HepG2 (cell line): Measurements from ENCODE around the gene ZBTB44. TPM values are rescaled to one million over a fixed set of nuclear protein-coding genes. Genes with fewer than 3 reads are reported as not detected.

ENCODE experiments used
- ATAC-seq: fragments of 200-7000 bp; cut with Tn5 transposase; 3 replicates; pipeline ENCODE4 v1.9.1; 2020; ENCODE audit warnings: mild to moderate bottlenecking, moderate library complexity
- BruUV-seq: library from RNA; stranded (reverse); fragments of 400-500 nt; replicated peaks from 2 replicates; lab custom pipeline; 2021; lab: Mats Ljungman, UMichigan
- CTCF ChIA-PET: fragments of 300-600 bp; formaldehyde crosslinking; extraction: SDS; loops from one replicate; lab custom pipeline; 2021; ENCODE audit warnings: low total read pairs, inconsistent platforms, low intra/inter-chr PET ratio; lab: Yijun Ruan, JAX
- POLR2A ChIA-PET: fragments of 350-600 bp; sonication (Branson Sonifier 250); formaldehyde crosslinking; loops from one replicate; lab custom pipeline; 2020; ENCODE audit warnings: antibody characterized with exemption, inconsistent platforms; lab: Yijun Ruan, JAX
- DNase-seq: peaks from one replicate; pipeline ENCODE4 v3.0.0-alpha.2; 2015; ENCODE audit warnings: low spot score
- FAIRE-seq: peaks from 3 replicates; lab custom pipeline; 2011; peaks lifted over from hg19 to GRCh38; lab: Jason Lieb, UNC
- H2AFZ ChIP-seq: one replicate; pipeline ENCODE4 v1.6.1; 2011; ENCODE audit warnings: low read length, inconsistent platforms
- H3K27ac ChIP-seq: fragments of 300-600 bp; 3 replicates; pipeline ENCODE4 v1.8.0; 2011; ENCODE audit warnings: mixed run types, mild to moderate bottlenecking, mixed read lengths, low read length, inconsistent platforms; ENCODE audit not compliant: insufficient read depth; ENCODE audit errors: extremely low read length
- H3K27me3 ChIP-seq, 2 experiments: fragments of 200-600 bp in 1 of 2; 2 replicates in 1 of 2; 3 replicates in 1 of 2; pipeline versions ENCODE4 v1.6.0 to v1.8.0; 2011; ENCODE audit warnings: low read length in 2 of 2, mild to moderate bottlenecking in 2 of 2, moderate library complexity in 2 of 2, inconsistent platforms in 1 of 2; ENCODE audit not compliant: insufficient read depth in 2 of 2, control insufficient read depth in 1 of 2
- H3K36me3 ChIP-seq, 2 experiments: fragments of 200-600 bp in 1 of 2; replicated peaks in 1 of 2; 2 replicates in 1 of 2; 3 replicates in 1 of 2; pipeline versions ENCODE4 v1.5.1 to v1.8.0; 2011; ENCODE audit warnings: low read length in 2 of 2, inconsistent platforms in 1 of 2; ENCODE audit not compliant: insufficient read depth in 2 of 2, control insufficient read depth in 1 of 2
- H3K4me1 ChIP-seq: 2 replicates; pipeline ENCODE4 v1.5.1; 2012; ENCODE audit warnings: low read length, inconsistent platforms; ENCODE audit not compliant: insufficient read depth
- H3K4me2 ChIP-seq: 2 replicates; pipeline ENCODE4 v1.6.0; 2011; ENCODE audit warnings: low read depth, low read length, inconsistent platforms
- H3K4me3 ChIP-seq, 3 experiments: fragments of 200-600 bp in 1 of 3; sonication (generic), shearing (Covaris generic) in 1 of 3; replicated peaks in 1 of 3; 2 replicates each; pipeline ENCODE4 v1.5.1; 2011 to 2016; ENCODE audit warnings: low read length in 3 of 3, inconsistent platforms in 2 of 3, low read depth in 2 of 3, mild to moderate bottlenecking in 2 of 3, control low read depth in 1 of 3, mixed read lengths in 1 of 3; ENCODE audit not compliant: insufficient read depth in 1 of 3
- H3K79me2 ChIP-seq: one replicate; pipeline ENCODE4 v1.6.1; 2011; ENCODE audit warnings: low read length, inconsistent platforms; ENCODE audit not compliant: insufficient read depth
- H3K9ac ChIP-seq: 2 replicates; pipeline ENCODE4 v1.6.0; 2011; ENCODE audit warnings: mild to moderate bottlenecking, low read depth, low read length, inconsistent platforms; ENCODE audit not compliant: insufficient read depth
- H3K9me3 ChIP-seq: 2 replicates; pipeline ENCODE4 v1.5.1; 2012; ENCODE audit warnings: mild to moderate bottlenecking, low read length
- H4K20me1 ChIP-seq: 2 replicates; pipeline ENCODE4 v1.6.0; 2011; ENCODE audit warnings: inconsistent platforms, mild to moderate bottlenecking, low read length, moderate library complexity; ENCODE audit not compliant: insufficient read depth
- AFF4 ChIP-seq: sonication (generic); formaldehyde crosslinking; IDR thresholded peaks from 2 replicates; pipeline ENCODE4 v1.4.0; 2020; ENCODE audit warnings: missing genetic modification reagents
- ARNTL ChIP-seq: sonication (generic); formaldehyde crosslinking; IDR thresholded peaks from 2 replicates; pipeline ENCODE4 v1.4.0; 2020; ENCODE audit warnings: mild to moderate bottlenecking, missing genetic modification reagents
- BRF2 ChIP-seq: sonication (generic); formaldehyde crosslinking; IDR thresholded peaks from 2 replicates; pipeline ENCODE4 v1.8.1; 2022; ENCODE audit warnings: mild to moderate bottlenecking, missing genetic modification reagents
- CC2D1A ChIP-seq: sonication (generic); formaldehyde crosslinking; IDR thresholded peaks from 2 replicates; pipeline ENCODE4 v1.8.1; 2023; ENCODE audit warnings: mild to moderate bottlenecking, missing genetic modification reagents
- FOXA3 ChIP-seq: IDR thresholded peaks from 2 replicates; pipeline ENCODE4 v1.6.1; 2016; ENCODE audit warnings: missing genetic modification reagents, missing compliant biosample characterization
- KDM5B ChIP-seq: sonication (generic); formaldehyde crosslinking; IDR thresholded peaks from 2 replicates; pipeline ENCODE4 v1.4.0; 2020; ENCODE audit warnings: missing genetic modification reagents, mild to moderate bottlenecking, borderline replicate concordance
- MTF2 ChIP-seq: sonication (generic); formaldehyde crosslinking; IDR thresholded peaks from 2 replicates; pipeline ENCODE4 v1.5.0; 2020; ENCODE audit warnings: missing genetic modification reagents, borderline replicate concordance
- NCOA2 ChIP-seq: sonication (generic); formaldehyde crosslinking; IDR thresholded peaks from 2 replicates; pipeline ENCODE4 v1.8.0; 2022; ENCODE audit warnings: inconsistent platforms
- PITX1 ChIP-seq: sonication (generic); formaldehyde crosslinking; IDR thresholded peaks from 2 replicates; pipeline ENCODE4 v1.5.1; 2020; ENCODE audit warnings: mild to moderate bottlenecking, missing genetic modification reagents
- POGZ ChIP-seq: sonication (generic); formaldehyde crosslinking; IDR thresholded peaks from 2 replicates; pipeline ENCODE4 v1.4.0; 2020; ENCODE audit warnings: mild to moderate bottlenecking, missing genetic modification reagents
- RBM39 ChIP-seq: fragments of 200-400 bp; formaldehyde crosslinking; IDR thresholded peaks from one replicate; pipeline ENCODE4 v1.6.1; 2018; ENCODE audit warnings: antibody characterized with exemption, mild to moderate bottlenecking, low read depth, low read length; ENCODE audit not compliant: poor library complexity, severe bottlenecking
- ZNF333 ChIP-seq: sonication (generic); formaldehyde crosslinking; IDR thresholded peaks from 2 replicates; pipeline ENCODE4 v1.4.0; 2020; ENCODE audit warnings: mild to moderate bottlenecking, missing genetic modification reagents, borderline replicate concordance
- ZNF569 ChIP-seq: sonication (generic); formaldehyde crosslinking; IDR thresholded peaks from 2 replicates; pipeline ENCODE4 v1.5.0; 2020; ENCODE audit warnings: mild to moderate bottlenecking, missing genetic modification reagents, moderate library complexity, borderline replicate concordance
- WGBS: methylation state at CpG from one replicate; pipeline ENCODE4 v1.1.6; 2017; ENCODE audit warnings: low lambda C conversion rate; 5-methylcytosine and 5-hydroxymethylcytosine counted together
- in situ Hi-C: cut with HindIII; loops from 2 replicates; pipeline ENCODE4 v1.10.0; 2017; ENCODE audit warnings: low pct_unique_long_range_greater_than_20kb; ENCODE audit not compliant: extremely low pct_ligation_motif_present
- intact Hi-C: fragments of 100-400 bp; cut with micrococcal nuclease; formaldehyde crosslinking; loops from one replicate; pipeline ENCODE4 v1.10.0; 2022; ENCODE audit not compliant: unreplicated experiment
- polyA plus RNA-seq, 8 experiments: library from polyadenylated mRNA; depleted of rRNA in 3 of 8; stranded (reverse) in 7 of 8; unstranded in 1 of 8; fragments of >200 nt; fragmentation: Illumina TruSeq in 4 of 8; extraction: Trizol in 4 of 8; gene quantifications; 2 replicates each; pipeline versions ENCODE4 v1.2.1 to v1.2.3, GENCODE V29; 2011 to 2016; ENCODE audit warnings: low read depth in 4 of 8, missing spikeins in 1 of 8, mixed read lengths in 1 of 8; ENCODE audit not compliant: insufficient read depth in 1 of 8
- total RNA-seq, 5 experiments: library from RNA; depleted of rRNA; stranded (reverse); fragments of >200 nt; fragmentation: Illumina TruSeq; extraction: Trizol; gene quantifications; 2 replicates each; pipeline ENCODE4 v1.2.3, GENCODE V29; 2016; ENCODE audit warnings: low read depth in 1 of 5

Gene ZBTB44
- total and polyA plus RNA-seq, 2 of the 13 experiments (the other 11 are each of a cell fraction or from before 2014, with no cell fraction given): 22.8 to 23.6 TPM

GRCh38 chr11:130243816-130244215 is 70.9 kb downstream of the ZBTB44 start:
- Histone ChIP-seq H3K79me2 (no peaks in the 10 kb centered on the region), H3K27ac (no peak overlapping the region), H2AFZ (no peak overlapping the region), H3K9me3 (no peaks in the 10 kb centered on the region), H4K20me1 (no peaks in the 10 kb centered on the region), H3K4me1 (peaks cover 10% of the 10 kb centered on the region; the same call in 1 of the 2 replicates), H3K4me3 (no peak overlapping the region), H3K4me2 (no peak overlapping the region), H3K9ac (no peak overlapping the region), H3K36me3 (peaks cover 3 to 15% of the 10 kb centered on the region in 2 experiments; a peak in 2 of 5 replicates), H3K27me3 (no peaks in the 10 kb centered on the region)
- no peak for TF ChIP-seq RBM39
- no peak for TF ChIP-seq ZNF569 (CRISPR knock-in tag)
- no peak for TF ChIP-seq AFF4 (CRISPR knock-in tag)
- no peak for TF ChIP-seq FOXA3 (CRISPR knock-in tag)
- TF ChIP-seq ZNF333: no peak
- TF ChIP-seq CC2D1A: no peak
- TF ChIP-seq POGZ (CRISPR knock-in tag): no peak
- no peak for TF ChIP-seq NCOA2 (CRISPR knock-in tag)
- TF ChIP-seq PITX1 (CRISPR knock-in tag): no peak
- TF ChIP-seq BRF2 (CRISPR knock-in tag): no peak
- TF ChIP-seq KDM5B (CRISPR knock-in tag): no peak
- TF ChIP-seq MTF2 (CRISPR knock-in tag): no peak
- TF ChIP-seq ARNTL (CRISPR knock-in tag): no peak
- FAIRE-seq (no peak), DNase-seq (no peak), ATAC-seq (no peak)
- no TSS peak for BruUV-seq
- in situ Hi-C loops (no loop called here), intact Hi-C loops (loop anchor here (1.0 kb wide), 1 partner anchor 21 kb away; no protein-coding TSS in a partner anchor)
- 96% methylated on average over 2 of the region's 2 CpGs for WGBS
- CTCF ChIA-PET: no interaction called here
- POLR2A ChIA-PET: no interaction called here
